Measurements from ENCODE around the gene PLXNA4.

Gene PLXNA4

GRCh38 chr7:132560825-132561529 lies 15.3 kb downstream of the PLXNA4 start:
- TF ChIP-seq, protein P1, sequence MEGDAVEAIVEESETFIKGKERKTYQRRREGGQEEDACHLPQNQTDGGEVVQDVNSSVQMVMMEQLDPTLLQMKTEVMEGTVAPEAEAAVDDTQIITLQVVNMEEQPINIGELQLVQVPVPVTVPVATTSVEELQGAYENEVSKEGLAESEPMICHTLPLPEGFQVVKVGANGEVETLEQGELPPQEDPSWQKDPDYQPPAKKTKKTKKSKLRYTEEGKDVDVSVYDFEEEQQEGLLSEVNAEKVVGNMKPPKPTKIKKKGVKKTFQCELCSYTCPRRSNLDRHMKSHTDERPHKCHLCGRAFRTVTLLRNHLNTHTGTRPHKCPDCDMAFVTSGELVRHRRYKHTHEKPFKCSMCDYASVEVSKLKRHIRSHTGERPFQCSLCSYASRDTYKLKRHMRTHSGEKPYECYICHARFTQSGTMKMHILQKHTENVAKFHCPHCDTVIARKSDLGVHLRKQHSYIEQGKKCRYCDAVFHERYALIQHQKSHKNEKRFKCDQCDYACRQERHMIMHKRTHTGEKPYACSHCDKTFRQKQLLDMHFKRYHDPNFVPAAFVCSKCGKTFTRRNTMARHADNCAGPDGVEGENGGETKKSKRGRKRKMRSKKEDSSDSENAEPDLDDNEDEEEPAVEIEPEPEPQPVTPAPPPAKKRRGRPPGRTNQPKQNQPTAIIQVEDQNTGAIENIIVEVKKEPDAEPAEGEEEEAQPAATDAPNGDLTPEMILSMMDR (IDR thresholded peaks at IDR 0.05; ENCODE audit: low read depth, low read length, missing control alignments), result no peak
- no peak overlapping the region for H3K4me3 ChIP-seq (ENCODE audit: low read depth, low read length)
- DNase-seq (ENCODE audit: low read depth), result no peak

DNA sequence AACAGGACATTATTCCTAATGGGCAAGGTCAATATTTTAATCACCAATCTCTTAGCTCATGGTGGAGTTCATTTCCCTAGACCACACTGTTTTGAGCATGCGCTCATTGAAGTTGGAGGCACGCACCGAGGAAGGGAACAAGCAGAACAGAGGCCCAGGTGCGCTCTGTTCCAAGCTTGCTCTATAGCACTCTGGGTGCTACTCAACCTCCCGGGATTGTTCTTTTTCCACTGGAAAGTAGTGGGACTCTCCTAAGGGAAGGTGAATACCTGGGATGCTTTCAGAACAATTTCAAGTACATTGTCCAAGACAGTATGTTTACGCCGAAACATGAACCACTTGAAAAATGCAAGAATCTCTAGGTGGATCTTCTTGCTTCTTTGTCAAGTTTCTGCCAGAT lies 16.2 kb downstream of the PLXNA4 start:
- TF ChIP-seq, protein P1 (IDR thresholded peaks at IDR 0.05; ENCODE audit: low read depth, low read length, missing control alignments), result no peak
- H3K4me3 ChIP-seq (ENCODE audit: low read depth, low read length), result no peak overlapping the region
- no peak for DNase-seq (ENCODE audit: low read depth)

DNA sequence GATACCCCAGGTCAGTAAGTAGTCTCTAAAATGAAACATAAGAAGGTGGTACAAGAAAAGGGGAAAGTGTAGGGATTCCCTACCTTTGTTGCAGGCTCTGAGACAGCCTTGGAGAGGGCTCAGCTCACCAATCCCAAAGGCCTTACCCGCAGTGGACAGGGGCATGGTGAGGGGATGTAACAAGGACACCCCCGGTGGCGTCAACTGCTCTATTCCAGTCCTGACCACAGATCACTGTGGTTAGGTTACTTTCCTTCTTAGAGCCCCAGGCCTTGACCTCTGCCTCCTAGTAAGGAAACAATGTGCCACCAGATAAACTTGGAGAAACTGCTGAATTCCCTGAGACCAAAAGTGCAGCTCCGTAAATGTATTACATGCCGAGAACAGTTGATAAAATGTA lies 17.5 kb downstream of the PLXNA4 start:
- H3K4me3 ChIP-seq (ENCODE audit: low read depth, low read length), result no peak overlapping the region
- DNase-seq (ENCODE audit: low read depth), result no peak
- TF ChIP-seq, protein P1 (IDR thresholded peaks at IDR 0.05; ENCODE audit: low read depth, low read length, missing control alignments), result no peak

GRCh38 chr7:132557489-132558044 lies 18.7 kb downstream of the PLXNA4 start:
- DNase-seq (ENCODE audit: low read depth), result no peak
- TF ChIP-seq, protein P1 (IDR thresholded peaks at IDR 0.05; ENCODE audit: low read depth, low read length, missing control alignments), result no peak
- no peak overlapping the region for H3K4me3 ChIP-seq (ENCODE audit: low read depth, low read length)

DNA sequence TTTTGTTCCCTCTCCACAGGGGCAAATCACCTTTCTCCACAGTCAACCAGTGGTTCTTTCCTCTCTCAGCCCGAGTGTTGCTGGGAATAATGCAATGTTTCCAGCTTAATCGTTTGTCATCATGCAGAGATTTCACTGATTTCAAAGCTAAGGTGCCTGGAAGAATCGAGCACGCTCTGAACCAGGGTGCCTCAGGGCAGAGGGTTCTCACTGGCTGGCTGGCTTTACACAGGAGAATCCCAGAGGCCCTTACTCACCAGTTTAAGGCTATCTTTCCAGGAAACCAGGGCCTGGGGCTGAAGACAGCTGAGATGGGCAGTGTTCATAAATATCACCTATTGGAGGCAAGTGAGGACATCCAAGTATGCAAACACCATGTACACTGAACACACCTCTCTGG lies 21.8 kb downstream of the PLXNA4 start:
- no peak for DNase-seq (ENCODE audit: low read depth)
- H3K4me3 ChIP-seq (ENCODE audit: low read depth, low read length), result no peak overlapping the region
- TF ChIP-seq, protein P1 (IDR thresholded peaks at IDR 0.05; ENCODE audit: low read depth, low read length, missing control alignments), result no peak

GRCh38 chr7:132553031-132553430 lies 23.2 kb downstream of the PLXNA4 start:
- no peak for DNase-seq (ENCODE audit: low read depth)
- H3K4me3 ChIP-seq (ENCODE audit: low read depth, low read length), result no peak overlapping the region
- TF ChIP-seq, protein P1 (IDR thresholded peaks at IDR 0.05; ENCODE audit: low read depth, low read length, missing control alignments), result no peak

DNA sequence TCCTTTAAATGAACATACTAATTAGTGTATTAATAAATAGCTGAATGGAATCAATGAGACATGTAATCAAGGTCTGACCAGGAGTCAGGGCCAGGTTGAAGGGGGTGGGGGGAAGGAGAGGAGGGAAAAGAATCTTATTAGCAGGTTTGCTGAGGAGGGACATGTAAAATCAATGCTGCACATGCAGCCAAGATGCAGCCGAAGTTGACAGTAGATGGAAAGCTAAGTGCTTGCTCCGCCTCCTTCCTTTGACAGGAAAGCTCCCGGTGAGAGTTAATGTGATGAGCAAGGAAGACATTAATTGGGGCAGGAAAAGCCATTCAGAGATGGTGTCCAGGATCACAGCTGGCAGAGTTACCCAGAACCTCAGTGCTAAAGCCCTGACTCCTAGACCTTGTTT lies 24.4 kb downstream of the PLXNA4 start:
- no peak overlapping the region for H3K4me3 ChIP-seq (ENCODE audit: low read depth, low read length)
- TF ChIP-seq, protein P1 (IDR thresholded peaks at IDR 0.05; ENCODE audit: low read depth, low read length, missing control alignments), result no peak
- no peak for DNase-seq (ENCODE audit: low read depth)
